DND-41 (cell line): ENCODE results near the gene C12orf56.

Experiments
- ATAC-seq: fragments of 200-7000 bp; cut with Tn5 transposase; 3 replicates; pipeline ENCODE4 v1.9.1; 2021; ENCODE audit warnings: low read depth; ENCODE audit not compliant: insufficient read depth
- DNase-seq: peaks from one replicate; pipeline ENCODE4 v3.0.0-alpha.2; 2020
- H2AFZ ChIP-seq: 2 replicates; pipeline ENCODE4 v1.6.0; 2012; ENCODE audit warnings: low read depth, low read length
- H3K27ac ChIP-seq: 2 replicates; pipeline ENCODE4 v1.5.1; 2012; ENCODE audit warnings: low read length, inconsistent platforms
- H3K27me3 ChIP-seq: fragments of 200-600 bp; sonication (generic); 2 replicates; pipeline ENCODE4 v1.6.0; 2012; ENCODE audit warnings: low read length, mild to moderate bottlenecking, inconsistent platforms; ENCODE audit not compliant: insufficient read depth, poor library complexity
- H3K36me3 ChIP-seq: 2 replicates; pipeline ENCODE4 v1.5.1; 2012; ENCODE audit warnings: low read length, inconsistent platforms; ENCODE audit not compliant: insufficient read depth
- H3K4me1 ChIP-seq: 2 replicates; pipeline ENCODE4 v1.5.1; 2012; ENCODE audit warnings: mild to moderate bottlenecking, low read length; ENCODE audit not compliant: insufficient read depth
- H3K4me2 ChIP-seq: 2 replicates; pipeline ENCODE4 v1.6.0; 2012; ENCODE audit warnings: mild to moderate bottlenecking, moderate library complexity, low read length, inconsistent platforms; ENCODE audit not compliant: insufficient read depth
- H3K4me3 ChIP-seq, 2 experiments: fragments of 200-600 bp in 1 of 2; shearing (Covaris generic) in 1 of 2; 2 replicates each; pipeline ENCODE4 v1.5.1; 2012 to 2016; ENCODE audit warnings: inconsistent platforms in 2 of 2, low read length in 2 of 2, mild to moderate bottlenecking in 2 of 2, low read depth in 1 of 2, moderate library complexity in 1 of 2
- H3K79me2 ChIP-seq: 2 replicates; pipeline ENCODE4 v1.6.0; 2012; ENCODE audit warnings: low read length, inconsistent platforms; ENCODE audit not compliant: insufficient read depth
- H3K9ac ChIP-seq: 2 replicates; pipeline ENCODE4 v1.6.0; 2012; ENCODE audit warnings: low read depth, mild to moderate bottlenecking, inconsistent platforms, low read length, moderate library complexity
- H3K9me3 ChIP-seq: 2 replicates; pipeline ENCODE4 v1.5.1; 2012; ENCODE audit warnings: low read length, moderate library complexity, mild to moderate bottlenecking, inconsistent platforms; ENCODE audit not compliant: insufficient read depth, severe bottlenecking
- H4K20me1 ChIP-seq: 2 replicates; pipeline ENCODE4 v1.6.0; 2012; ENCODE audit warnings: low read length; ENCODE audit not compliant: insufficient read depth
- CTCF ChIP-seq: IDR thresholded peaks from 2 replicates; pipeline ENCODE4 v1.5.1; 2012; ENCODE audit warnings: borderline replicate concordance, low read length, moderate library complexity, mild to moderate bottlenecking; ENCODE audit not compliant: poor library complexity, severe bottlenecking; ENCODE audit errors: extremely low read depth
- EZH2 ChIP-seq: IDR thresholded peaks from 3 replicates; pipeline ENCODE4 v1.6.1; 2012; ENCODE audit warnings: borderline replicate concordance, low read depth, mild to moderate bottlenecking, moderate library complexity, low read length, inconsistent platforms; ENCODE audit not compliant: severe bottlenecking

C12orf56 gene

GRCh38 chr12:64237382-64237781 is 153.2 kb downstream of the C12orf56 start:
- H3K27me3 ChIP-seq: no peaks in the 10 kb centered on the region
- no peak for DNase-seq

GRCh38 chr12:64236549-64236948 is 154.0 kb downstream of the C12orf56 start:
- H3K4me2 ChIP-seq: no peak overlapping the region
- no peaks in the 10 kb centered on the region for H4K20me1 ChIP-seq
- H3K9ac ChIP-seq: no peak overlapping the region

More at GRCh38 chr12:64237382-64237781, 153.2 kb downstream of the C12orf56 start:
- TF ChIP-seq EZH2 (no peak), CTCF (no peak)
- Histone ChIP-seq H3K4me3 (no peak overlapping the region), H3K9me3 (no peaks in the 10 kb centered on the region), H3K27ac (no peak overlapping the region), H3K4me2 (no peak overlapping the region), H3K79me2 (no peaks in the 10 kb centered on the region), H4K20me1 (no peaks in the 10 kb centered on the region), H2AFZ (no peak overlapping the region), H3K4me1 (no peaks in the 10 kb centered on the region), H3K9ac (no peak overlapping the region), H3K36me3 (no peaks in the 10 kb centered on the region)
- no peak for ATAC-seq

GRCh38 chr12:64232196-64232595 is 158.4 kb downstream of the C12orf56 start:
- ATAC-seq (no peak), DNase-seq (no peak)
- H3K9ac ChIP-seq: no peak overlapping the region

More at GRCh38 chr12:64236549-64236948, 154.0 kb downstream of the C12orf56 start:
- Histone ChIP-seq H3K27ac (no peak overlapping the region), H3K36me3 (no peaks in the 10 kb centered on the region), H3K4me1 (no peaks in the 10 kb centered on the region), H3K9me3 (no peaks in the 10 kb centered on the region), H2AFZ (no peak overlapping the region), H3K27me3 (no peaks in the 10 kb centered on the region), H3K79me2 (no peaks in the 10 kb centered on the region), H3K4me3 (no peak overlapping the region)
- DNase-seq (no peak), ATAC-seq (no peak)
- TF ChIP-seq EZH2 (no peak), CTCF (no peak)

More at GRCh38 chr12:64232196-64232595, 158.4 kb downstream of the C12orf56 start:
- Histone ChIP-seq H3K36me3 (no peaks in the 10 kb centered on the region), H3K4me1 (no peaks in the 10 kb centered on the region), H3K4me2 (no peak overlapping the region), H3K27ac (no peak overlapping the region), H2AFZ (no peak overlapping the region), H3K79me2 (no peaks in the 10 kb centered on the region), H3K4me3 (no peak overlapping the region), H4K20me1 (no peaks in the 10 kb centered on the region), H3K27me3 (no peaks in the 10 kb centered on the region), H3K9me3 (no peaks in the 10 kb centered on the region)
- no peak for TF ChIP-seq CTCF
- TF ChIP-seq EZH2: no peak
